HCT116 (cell line): ENCODE data around the gene ROR2. TPM values are rescaled to one million over a fixed set of nuclear protein-coding genes. Genes with fewer than 3 reads are reported as not detected.

Experiments used
- ATAC-seq: fragments of 200-7000 bp; cut with Tn5 transposase; 2 replicates; pipeline ENCODE4 v1.9.1; 2020; ENCODE audit warnings: mild to moderate bottlenecking, moderate library complexity
- BruUV-seq: library from RNA; stranded (reverse); fragments of 400-500 nt; replicated peaks from 2 replicates; lab custom pipeline; 2021; lab: Mats Ljungman, UMichigan
- CTCF ChIA-PET: fragments of 300-600 bp; sonication (Branson Sonifier 250); formaldehyde crosslinking; loops from one replicate; lab custom pipeline; 2021; ENCODE audit warnings: antibody characterized with exemption; lab: Charles Lee
- POLR2A ChIA-PET: fragments of 300-600, 350-600 bp; sonication (Branson Sonifier 250); formaldehyde crosslinking; loops from one replicate; lab custom pipeline; 2021; ENCODE audit warnings: antibody characterized with exemption; lab: Charles Lee
- RAD21 ChIA-PET, 2 experiments: fragments of 300-600 bp; sonication (Branson Sonifier 250); formaldehyde crosslinking; loops; one replicate each; lab custom pipeline; 2023; ENCODE audit warnings: low total read pairs in 2 of 2; ENCODE audit not compliant: uncharacterized antibody in 2 of 2, unreplicated experiment in 2 of 2, low non-redundant PET in 1 of 2; lab: Charles Lee
- DNase-seq: peaks from one replicate; pipeline ENCODE4 v3.0.0-alpha.2; 2010; ENCODE audit warnings: low read depth, low spot score
- H2AFZ ChIP-seq: fragments of 200-600 bp; shearing (Covaris generic), sonication (generic); 2 replicates; pipeline ENCODE4 v1.6.1; 2017; ENCODE audit warnings: low read depth, mixed run types, mixed read lengths, antibody characterized with exemption, low read length; ENCODE audit not compliant: poor library complexity, severe bottlenecking
- H3K27ac ChIP-seq: 2 replicates; pipeline ENCODE4 v1.5.1; 2012; ENCODE audit warnings: low read depth, low read length
- H3K27me3 ChIP-seq: fragments of 200-600 bp; sonication (generic); 2 replicates; pipeline ENCODE4 v1.6.1; 2016; ENCODE audit warnings: mixed run types, low read length, mixed read lengths; ENCODE audit not compliant: insufficient read depth
- H3K36me3 ChIP-seq, 2 experiments: fragments of 200-500 bp in 1 of 2; fragments of 200-600 bp in 1 of 2; sonication (Bioruptor generic) in 1 of 2; sonication (generic) in 1 of 2; 2 replicates each; pipeline versions ENCODE4 v1.5.1 to v1.6.1; 2014 to 2016; ENCODE audit warnings: low read length in 2 of 2, inconsistent platforms in 1 of 2, mixed read lengths in 1 of 2, mixed run types in 1 of 2; ENCODE audit not compliant: insufficient read depth in 2 of 2, control insufficient read depth in 1 of 2
- H3K4me1 ChIP-seq, 2 experiments: fragments of 200-600 bp in 1 of 2; sonication (generic) in 1 of 2; 2 replicates each; pipeline versions ENCODE4 v1.5.1 to v1.6.1; 2012 to 2017; ENCODE audit warnings: low read length in 2 of 2, inconsistent platforms in 1 of 2, mild to moderate bottlenecking in 1 of 2, mixed read lengths in 1 of 2, mixed run types in 1 of 2, moderate library complexity in 1 of 2; ENCODE audit not compliant: insufficient read depth in 2 of 2, control insufficient read depth in 1 of 2
- H3K4me2 ChIP-seq: fragments of 200-600 bp; sonication (generic); 2 replicates; pipeline ENCODE4 v1.6.1; 2017; ENCODE audit warnings: mixed run types, low read length, mixed read lengths
- H3K4me3 ChIP-seq, 2 experiments: fragments of 200-600 bp in 1 of 2; sonication (generic) in 1 of 2; replicated peaks in 1 of 2; 2 replicates each; pipeline ENCODE4 v1.5.1; 2011 to 2016; ENCODE audit warnings: low read length in 2 of 2, control low read depth in 1 of 2, low read depth in 1 of 2, mild to moderate bottlenecking in 1 of 2, mixed read lengths in 1 of 2, mixed run types in 1 of 2
- H3K79me2 ChIP-seq: fragments of 200-600 bp; sonication (generic); 2 replicates; pipeline ENCODE4 v1.6.1; 2017; ENCODE audit warnings: mild to moderate bottlenecking, mixed run types, low read length, moderate library complexity, mixed read lengths; ENCODE audit not compliant: insufficient read depth
- H3K9ac ChIP-seq: fragments of 200-600 bp; sonication (generic); 2 replicates; pipeline ENCODE4 v1.6.1; 2016; ENCODE audit warnings: low read length, mixed read lengths
- H3K9me2 ChIP-seq: fragments of 200-600 bp; sonication (generic), shearing (Covaris generic); 2 replicates; pipeline ENCODE4 v1.6.1; 2017; ENCODE audit warnings: mixed run types, mild to moderate bottlenecking, moderate library complexity; ENCODE audit not compliant: insufficient read depth
- H3K9me3 ChIP-seq, 2 experiments: fragments of 200-500 bp in 1 of 2; fragments of 200-600 bp in 1 of 2; sonication (Bioruptor generic) in 1 of 2; sonication (generic) in 1 of 2; 2 replicates each; pipeline ENCODE4 v1.6.1; 2014 to 2017; ENCODE audit warnings: low read length in 2 of 2, mixed read lengths in 2 of 2, inconsistent platforms in 1 of 2, low read depth in 1 of 2, mild to moderate bottlenecking in 1 of 2, mixed run types in 1 of 2, moderate library complexity in 1 of 2; ENCODE audit not compliant: control insufficient read depth in 1 of 2, insufficient read depth in 1 of 2
- H4K20me1 ChIP-seq: fragments of 200-600 bp; sonication (generic), shearing (Covaris generic); 2 replicates; pipeline ENCODE4 v1.6.1; 2017; ENCODE audit warnings: mixed run types, mild to moderate bottlenecking, moderate library complexity; ENCODE audit not compliant: insufficient read depth
- CBX3 ChIP-seq: IDR thresholded peaks from 2 replicates; pipeline ENCODE4 v1.6.1; 2012; ENCODE audit warnings: low read depth
- CEBPB ChIP-seq: IDR thresholded peaks from 2 replicates; pipeline ENCODE4 v1.6.1; 2012; ENCODE audit warnings: low read depth
- EGR1 ChIP-seq: IDR thresholded peaks from 2 replicates; pipeline ENCODE4 v1.6.1; 2012; ENCODE audit warnings: low read depth
- ELF1 ChIP-seq: IDR thresholded peaks from 2 replicates; pipeline ENCODE4 v1.6.1; 2012; ENCODE audit warnings: low read depth, borderline replicate concordance
- EZH2phosphoT487 ChIP-seq: fragments of 200-600 bp; IDR thresholded peaks from 2 replicates; pipeline ENCODE4 v1.6.1; 2018; ENCODE audit warnings: antibody characterized with exemption, borderline replicate concordance
- FOSL1 ChIP-seq: IDR thresholded peaks from 2 replicates; pipeline ENCODE4 v1.6.1; 2012; ENCODE audit warnings: low read depth
- JUND ChIP-seq: IDR thresholded peaks from 2 replicates; pipeline ENCODE4 v1.6.1; 2012
- POLR2A ChIP-seq: IDR thresholded peaks from 2 replicates; pipeline ENCODE4 v1.7.0; 2011; ENCODE audit warnings: borderline replicate concordance; ENCODE audit not compliant: insufficient read depth, insufficient read length; ENCODE audit errors: extremely low read depth
- POLR2AphosphoS5 ChIP-seq: IDR thresholded peaks from 2 replicates; pipeline ENCODE4 v1.6.1; 2011; ENCODE audit warnings: mild to moderate bottlenecking, low read depth, low read length, moderate library complexity
- RAD21 ChIP-seq: IDR thresholded peaks from 2 replicates; pipeline ENCODE4 v1.6.1; 2012; ENCODE audit warnings: low read depth, mild to moderate bottlenecking
- SP1 ChIP-seq: IDR thresholded peaks from 2 replicates; pipeline ENCODE4 v1.6.1; 2012; ENCODE audit warnings: low read depth
- SRF ChIP-seq: IDR thresholded peaks from 2 replicates; pipeline ENCODE4 v1.6.1; 2012; ENCODE audit warnings: low read depth
- TCF7L2 ChIP-seq: IDR thresholded peaks from 2 replicates; pipeline ENCODE4 v1.7.0; 2011; ENCODE audit warnings: borderline replicate concordance, inconsistent platforms; ENCODE audit not compliant: insufficient read depth, insufficient read length; ENCODE audit errors: extremely low read depth
- YY1 ChIP-seq: IDR thresholded peaks from 2 replicates; pipeline ENCODE4 v1.6.1; 2011; ENCODE audit warnings: low read length, low read depth, moderate library complexity, mild to moderate bottlenecking; ENCODE audit not compliant: insufficient replicate concordance; ENCODE audit errors: extremely low read depth
- ZFX ChIP-seq: fragments of 450-650 bp; IDR thresholded peaks from 2 replicates; pipeline ENCODE4 v1.6.1; 2017
- intact Hi-C: fragments of 100-400 bp; cut with micrococcal nuclease; formaldehyde crosslinking; loops from 2 replicates; pipeline ENCODE4 v1.10.0; 2022
- total RNA-seq: library from RNA; stranded (reverse); gene quantifications from one replicate; pipeline ENCODE4 v1.2.1, GENCODE V29; 2021; ENCODE audit not compliant: unreplicated experiment
- TF ChIP-seq, protein P1 (sequence below), 3 experiments: fragments of 200-600 bp in 1 of 3; sonication (generic) in 1 of 3; IDR thresholded peaks in 2 of 3; conservative IDR thresholded peaks in 1 of 3; 2 replicates each; pipeline ENCODE4 v1.5.1; 2012 to 2017; ENCODE audit warnings: low read depth in 2 of 3, low read length in 2 of 3, antibody characterized with exemption in 1 of 3, borderline replicate concordance in 1 of 3, control low read depth in 1 of 3, mild to moderate bottlenecking in 1 of 3, mixed read lengths in 1 of 3, mixed run types in 1 of 3, moderate library complexity in 1 of 3; ENCODE audit not compliant: insufficient read depth in 1 of 3
- TF ChIP-seq, protein P2 (sequence below): IDR thresholded peaks from 2 replicates; pipeline ENCODE4 v1.6.1; 2011; ENCODE audit warnings: mild to moderate bottlenecking, low read length, moderate library complexity; ENCODE audit not compliant: insufficient replicate concordance; ENCODE audit errors: extremely low read depth
- TF ChIP-seq, protein P3 (sequence below): IDR thresholded peaks from 2 replicates; pipeline ENCODE4 v1.6.1; 2012
- TF ChIP-seq, protein P4 (sequence below): IDR thresholded peaks from 2 replicates; pipeline ENCODE4 v1.6.1; 2012

Gene ROR2
- total RNA-seq, 1 experiment from 2014 or later = 15.7 TPM

DNA sequence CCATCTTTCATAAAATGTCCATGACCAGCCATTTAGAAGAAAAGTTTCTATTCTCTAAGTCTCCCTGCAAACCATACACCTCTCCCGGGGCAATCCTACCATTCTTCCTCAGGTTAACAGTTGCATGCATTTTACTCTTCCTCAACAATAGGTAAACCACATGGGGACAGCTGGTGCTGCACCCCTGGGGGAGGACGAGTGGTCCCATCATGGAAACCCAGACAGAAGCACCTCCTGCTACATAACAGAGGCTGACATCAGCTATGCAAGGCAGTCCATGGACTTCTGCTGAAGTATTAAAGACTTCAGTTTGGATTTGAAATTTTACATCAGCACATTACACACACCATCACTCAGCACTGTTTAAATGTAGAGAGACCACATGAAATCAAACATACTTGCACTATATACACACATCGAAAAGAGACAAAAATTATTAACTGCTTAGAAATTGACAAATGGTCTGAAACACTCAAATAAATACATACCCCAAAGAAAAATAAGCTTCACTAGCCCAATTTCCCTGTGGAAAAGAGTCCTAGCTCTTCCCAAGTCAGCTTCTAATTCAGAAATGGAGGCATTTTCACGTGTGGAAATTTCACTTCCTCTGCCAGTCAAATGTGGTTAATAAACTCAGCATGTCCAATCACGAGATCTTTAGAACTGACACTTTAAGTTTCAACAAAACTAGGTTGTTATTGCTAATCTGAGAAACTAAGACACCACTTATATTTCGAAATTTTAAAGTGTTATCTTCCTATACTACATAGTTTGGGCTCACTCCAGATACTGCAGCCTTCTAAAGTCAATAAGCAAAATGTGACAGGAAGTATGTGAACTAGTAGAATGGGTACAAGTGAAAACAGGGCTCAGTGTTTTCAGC lies 173.4 kb downstream of the ROR2 start:
- Histone ChIP-seq H3K27ac (no peak overlapping the region), H2AFZ (no peak overlapping the region), H3K27me3 (no peaks in the 10 kb centered on the region), H4K20me1 (no peaks in the 10 kb centered on the region), H3K9ac (no peak overlapping the region), H3K9me3 (no peaks in the 10 kb centered on the region), H3K9me2 (no peaks in the 10 kb centered on the region), H3K79me2 (no peaks in the 10 kb centered on the region), H3K4me2 (no peak overlapping the region), H3K4me1 (no peaks in the 10 kb centered on the region), H3K4me3 (no peak overlapping the region), H3K36me3 (no peaks in the 10 kb centered on the region)
- RAD21 ChIA-PET = no interaction called here
- no peak for ATAC-seq
- CTCF ChIA-PET = interaction anchor here (0.9 to 2.6 kb wide), 2 partner anchors 10 to 173 kb away, joined by 3 to 9 read pairs; partner anchors contain the start of gene ROR2
- POLR2A ChIA-PET = no interaction called here
- TF ChIP-seq SRF (no peak), ZFX (no peak), SP1 (no peak), FOSL1 (no peak), TCF7L2 (no peak), EGR1 (no peak), EZH2phosphoT487 (no peak), JUND (no peak), ELF1 (no peak), CBX3 (no peak), RAD21 (no peak), POLR2AphosphoS5 (no peak), CEBPB (no peak), YY1 (no peak), POLR2A (no peak)
- TF ChIP-seq, protein P1, sequence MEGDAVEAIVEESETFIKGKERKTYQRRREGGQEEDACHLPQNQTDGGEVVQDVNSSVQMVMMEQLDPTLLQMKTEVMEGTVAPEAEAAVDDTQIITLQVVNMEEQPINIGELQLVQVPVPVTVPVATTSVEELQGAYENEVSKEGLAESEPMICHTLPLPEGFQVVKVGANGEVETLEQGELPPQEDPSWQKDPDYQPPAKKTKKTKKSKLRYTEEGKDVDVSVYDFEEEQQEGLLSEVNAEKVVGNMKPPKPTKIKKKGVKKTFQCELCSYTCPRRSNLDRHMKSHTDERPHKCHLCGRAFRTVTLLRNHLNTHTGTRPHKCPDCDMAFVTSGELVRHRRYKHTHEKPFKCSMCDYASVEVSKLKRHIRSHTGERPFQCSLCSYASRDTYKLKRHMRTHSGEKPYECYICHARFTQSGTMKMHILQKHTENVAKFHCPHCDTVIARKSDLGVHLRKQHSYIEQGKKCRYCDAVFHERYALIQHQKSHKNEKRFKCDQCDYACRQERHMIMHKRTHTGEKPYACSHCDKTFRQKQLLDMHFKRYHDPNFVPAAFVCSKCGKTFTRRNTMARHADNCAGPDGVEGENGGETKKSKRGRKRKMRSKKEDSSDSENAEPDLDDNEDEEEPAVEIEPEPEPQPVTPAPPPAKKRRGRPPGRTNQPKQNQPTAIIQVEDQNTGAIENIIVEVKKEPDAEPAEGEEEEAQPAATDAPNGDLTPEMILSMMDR (IDR thresholded peaks at IDR 0.05 in 2 of 3, conservative IDR thresholded peaks at IDR 0.05 in 1 of 3; ENCODE audit: borderline replicate concordance in 1 of 3, insufficient read depth in 1 of 3, low read depth in 2 of 3, low read length in 2 of 3) = no peak
- TF ChIP-seq, protein P2, sequence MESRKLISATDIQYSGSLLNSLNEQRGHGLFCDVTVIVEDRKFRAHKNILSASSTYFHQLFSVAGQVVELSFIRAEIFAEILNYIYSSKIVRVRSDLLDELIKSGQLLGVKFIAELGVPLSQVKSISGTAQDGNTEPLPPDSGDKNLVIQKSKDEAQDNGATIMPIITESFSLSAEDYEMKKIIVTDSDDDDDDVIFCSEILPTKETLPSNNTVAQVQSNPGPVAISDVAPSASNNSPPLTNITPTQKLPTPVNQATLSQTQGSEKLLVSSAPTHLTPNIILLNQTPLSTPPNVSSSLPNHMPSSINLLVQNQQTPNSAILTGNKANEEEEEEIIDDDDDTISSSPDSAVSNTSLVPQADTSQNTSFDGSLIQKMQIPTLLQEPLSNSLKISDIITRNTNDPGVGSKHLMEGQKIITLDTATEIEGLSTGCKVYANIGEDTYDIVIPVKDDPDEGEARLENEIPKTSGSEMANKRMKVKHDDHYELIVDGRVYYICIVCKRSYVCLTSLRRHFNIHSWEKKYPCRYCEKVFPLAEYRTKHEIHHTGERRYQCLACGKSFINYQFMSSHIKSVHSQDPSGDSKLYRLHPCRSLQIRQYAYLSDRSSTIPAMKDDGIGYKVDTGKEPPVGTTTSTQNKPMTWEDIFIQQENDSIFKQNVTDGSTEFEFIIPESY = no peak
- TF ChIP-seq, protein P3, sequence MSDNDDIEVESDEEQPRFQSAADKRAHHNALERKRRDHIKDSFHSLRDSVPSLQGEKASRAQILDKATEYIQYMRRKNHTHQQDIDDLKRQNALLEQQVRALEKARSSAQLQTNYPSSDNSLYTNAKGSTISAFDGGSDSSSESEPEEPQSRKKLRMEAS = no peak
- TF ChIP-seq, protein P4, sequence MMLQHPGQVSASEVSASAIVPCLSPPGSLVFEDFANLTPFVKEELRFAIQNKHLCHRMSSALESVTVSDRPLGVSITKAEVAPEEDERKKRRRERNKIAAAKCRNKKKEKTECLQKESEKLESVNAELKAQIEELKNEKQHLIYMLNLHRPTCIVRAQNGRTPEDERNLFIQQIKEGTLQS = no peak
- no peak for DNase-seq
- intact Hi-C loops = loop anchor here (10.0 kb wide), 1 partner anchor 318 kb away; no protein-coding TSS in a partner anchor
- no TSS peak for BruUV-seq
